GM23248 (cell line): ENCODE measurements around the gene PAFAH2.

Experiments
- EZH2 ChIP-seq: fragments of 200-600 bp; sonication (generic); IDR thresholded peaks from 2 replicates; pipeline ENCODE4 v1.6.1; 2018; ENCODE audit warnings: antibody characterized with exemption, mild to moderate bottlenecking; ENCODE audit not compliant: insufficient read depth, poor library complexity, severe bottlenecking
- EZH2phosphoT487 ChIP-seq: fragments of 200-600 bp; sonication (generic); IDR thresholded peaks from 2 replicates; pipeline ENCODE4 v1.6.1; 2018; ENCODE audit warnings: antibody characterized with exemption, moderate library complexity, mild to moderate bottlenecking, low read depth; ENCODE audit not compliant: insufficient read depth

DNA sequence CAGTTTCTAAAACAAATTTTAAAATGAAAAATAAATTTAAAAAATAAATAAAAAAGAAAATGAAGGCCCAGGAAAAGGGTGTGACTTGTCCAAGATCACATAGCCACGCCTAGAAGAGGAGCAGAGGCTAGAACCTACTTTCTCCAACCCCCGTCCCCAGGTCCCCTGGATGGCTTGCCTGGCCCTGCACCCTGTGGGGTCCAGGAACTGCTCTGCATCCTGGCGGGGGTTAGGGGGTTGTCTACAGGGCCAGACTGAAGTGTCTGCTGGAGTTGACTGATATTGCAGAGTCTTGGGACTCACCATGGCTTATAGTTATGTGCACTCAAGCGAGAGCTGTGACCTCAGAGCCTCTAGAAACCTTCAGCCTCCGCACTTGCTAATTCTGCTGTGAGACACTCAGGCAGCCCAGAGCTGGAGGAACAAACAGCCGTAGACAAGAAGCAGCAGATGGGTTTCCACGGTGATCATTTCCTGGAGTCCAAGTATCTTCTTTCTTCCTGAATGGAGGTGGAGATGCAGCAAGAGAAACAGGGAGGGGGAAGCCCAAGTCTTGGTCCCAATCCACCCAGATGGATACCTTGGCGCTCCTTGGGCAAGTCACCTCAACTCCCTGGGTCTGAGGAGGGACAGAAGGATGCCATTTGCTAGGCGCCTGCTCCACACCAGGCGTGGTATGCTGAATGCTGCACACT is 18.5 kb upstream of the PAFAH2 start:
- TF ChIP-seq EZH2 (no peak), EZH2phosphoT487 (no peak)
